HG02798 (cell line): Measurements from ENCODE around the gene DCAF6.
A peak's percentile ranks its signal among the peaks of the same experiment; 100 is the strongest.
"Not testable (repeated sequence)": the region's sequence is repeated elsewhere in the genome, so short reads cannot be mapped to it uniquely, and the experiment has no call there.

Experiments used
- ATAC-seq: cut with Tn5 transposase; IDR thresholded peaks from one replicate; pipeline ENCODE4 v1.9.1; 2021; ENCODE audit warnings: mild to moderate bottlenecking; ENCODE audit not compliant: unreplicated experiment, poor library complexity

The DCAF6 gene

DNA sequence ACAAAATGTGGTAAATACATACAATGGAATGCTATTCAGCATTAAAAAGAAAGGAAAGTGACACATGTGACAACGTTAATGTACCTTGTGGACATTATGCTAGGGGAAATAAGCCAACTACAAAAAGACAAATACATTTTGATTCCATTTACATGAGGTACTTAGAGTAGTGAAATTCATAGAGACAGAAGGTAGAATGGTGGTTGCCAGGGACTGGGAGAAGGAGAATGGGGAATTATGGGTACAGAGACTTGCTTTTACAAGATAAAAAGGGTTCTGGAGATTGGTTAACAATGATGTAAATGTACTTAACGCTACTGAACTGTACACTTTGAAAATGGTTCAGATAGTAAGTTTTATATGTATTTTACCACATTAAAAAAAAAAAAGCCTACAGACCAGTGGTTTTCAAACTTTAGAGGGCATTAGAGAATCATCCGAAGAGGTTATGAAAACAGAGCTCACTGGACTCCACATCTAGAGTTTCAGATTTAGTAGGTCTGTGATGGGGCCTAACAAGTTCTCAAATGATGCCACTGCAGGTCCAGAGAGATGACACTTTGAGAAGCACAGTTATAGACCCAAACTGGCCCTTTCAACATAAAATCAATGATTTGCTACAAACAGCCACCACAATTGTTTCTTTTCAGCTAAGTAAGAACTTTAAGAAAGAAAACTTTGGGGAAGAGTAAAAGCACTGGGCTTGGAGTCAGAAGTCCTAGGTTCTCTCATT lies 13.0 kb upstream of the DCAF6 start:
- no peak for ATAC-seq

DNA sequence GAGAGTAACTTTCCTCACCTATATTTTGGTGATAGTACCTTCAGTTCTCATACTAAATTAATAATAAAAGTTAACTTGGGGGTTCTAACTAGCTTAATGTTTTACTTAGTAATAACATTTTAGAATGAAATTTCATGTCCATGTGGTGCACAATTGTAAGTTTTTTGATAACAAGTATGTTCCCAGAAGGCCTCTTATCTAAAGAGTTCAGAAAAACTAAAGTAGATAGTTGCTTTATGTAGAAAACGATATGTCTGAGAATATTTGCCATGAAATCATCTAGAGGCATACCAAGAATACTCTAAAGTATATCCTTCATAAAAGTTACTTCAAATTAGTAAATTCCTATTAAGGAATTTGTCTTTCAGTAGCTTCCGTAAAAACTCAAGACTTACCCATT lies 12.4 kb upstream of the DCAF6 start:
- ATAC-seq: no peak

DNA sequence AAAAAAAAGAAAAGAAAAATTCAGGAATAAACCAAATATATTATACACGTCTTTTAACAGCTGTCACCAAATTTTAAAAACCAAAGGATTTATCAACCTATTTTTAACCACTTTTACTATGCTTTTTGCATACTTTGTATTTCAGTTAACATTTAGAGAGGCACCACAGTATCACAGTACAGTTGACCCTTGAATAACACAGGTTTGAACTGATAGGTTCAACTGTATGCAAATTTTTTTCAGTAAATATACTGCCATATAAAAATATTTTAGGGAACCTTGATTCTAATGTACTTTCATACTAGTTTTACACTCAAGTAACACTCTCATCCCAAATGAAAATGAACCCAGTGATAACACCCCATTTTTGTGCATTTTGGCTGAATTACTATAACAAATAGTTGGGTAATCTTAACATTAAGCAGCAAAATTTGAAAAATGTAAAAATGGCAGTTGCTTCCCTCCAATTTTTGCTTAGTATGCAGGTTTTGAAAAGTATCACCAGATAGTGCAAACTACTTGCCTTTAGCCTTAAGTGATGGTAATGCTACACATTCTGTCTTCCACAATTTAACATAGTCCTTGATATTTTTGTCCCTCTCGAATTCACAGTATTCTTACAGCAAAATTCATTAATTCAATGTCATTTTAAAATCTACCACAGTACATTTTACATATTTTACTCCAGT lies 11.8 kb upstream of the DCAF6 start:
- no peak for ATAC-seq

DNA sequence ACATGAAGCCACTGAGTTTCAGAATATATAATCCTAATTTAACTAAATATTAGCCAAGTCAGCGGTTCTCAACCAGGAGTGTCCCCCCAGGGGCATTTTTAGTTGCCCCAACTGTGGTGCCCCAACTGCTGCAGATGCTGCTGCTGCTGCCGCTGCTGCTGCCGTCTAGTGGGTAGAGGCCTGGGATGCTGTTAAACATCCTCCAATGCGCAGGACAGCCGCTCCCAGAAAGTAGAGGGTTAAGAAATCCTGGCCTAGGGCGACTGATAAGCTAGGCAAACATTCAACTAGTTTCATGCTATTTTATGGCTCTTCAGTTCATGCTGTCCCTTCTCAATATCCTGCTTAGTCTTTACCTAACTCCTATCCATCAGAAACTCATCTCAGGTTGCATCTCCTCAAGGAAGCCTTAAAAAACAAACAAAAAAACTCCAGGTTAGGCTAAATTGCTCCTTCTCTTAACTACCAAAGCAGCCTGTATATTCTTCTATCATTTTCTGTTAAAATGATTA lies 9.9 kb upstream of the DCAF6 start:
- ATAC-seq: no peak

DNA sequence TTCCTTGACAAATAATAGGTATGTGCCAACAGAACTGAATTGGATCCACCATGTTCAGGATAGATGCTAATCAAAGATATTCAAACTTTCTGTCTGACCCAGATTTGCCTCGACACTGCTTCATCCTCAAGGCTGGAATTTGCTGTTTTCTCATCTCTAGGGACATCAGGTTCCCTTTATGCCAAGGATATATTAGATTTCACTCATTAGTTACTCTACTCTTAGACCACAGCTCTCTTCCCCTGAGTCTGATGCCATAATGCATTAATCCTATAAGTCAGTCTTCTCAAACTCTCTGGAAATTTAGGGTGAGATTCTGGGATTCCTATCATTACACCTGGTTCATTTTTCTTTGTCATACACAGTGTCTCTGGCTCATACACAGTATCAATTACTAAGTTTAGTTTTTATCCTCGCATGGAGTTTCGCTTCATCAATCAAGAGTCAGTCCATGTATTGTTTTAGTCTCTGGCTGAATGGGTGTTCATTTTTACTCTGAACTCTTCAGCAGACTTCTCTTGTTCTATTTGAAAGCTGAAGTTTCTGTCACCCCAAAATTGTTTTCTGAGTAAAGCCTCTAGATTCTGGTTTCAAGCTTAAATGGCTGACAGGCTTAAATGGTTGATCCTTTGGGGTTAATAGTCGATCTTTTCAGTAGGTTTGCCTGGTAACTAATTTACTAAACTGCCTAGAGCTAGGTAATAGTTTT lies 9.3 kb upstream of the DCAF6 start:
- ATAC-seq: peak; percentile 53

DNA sequence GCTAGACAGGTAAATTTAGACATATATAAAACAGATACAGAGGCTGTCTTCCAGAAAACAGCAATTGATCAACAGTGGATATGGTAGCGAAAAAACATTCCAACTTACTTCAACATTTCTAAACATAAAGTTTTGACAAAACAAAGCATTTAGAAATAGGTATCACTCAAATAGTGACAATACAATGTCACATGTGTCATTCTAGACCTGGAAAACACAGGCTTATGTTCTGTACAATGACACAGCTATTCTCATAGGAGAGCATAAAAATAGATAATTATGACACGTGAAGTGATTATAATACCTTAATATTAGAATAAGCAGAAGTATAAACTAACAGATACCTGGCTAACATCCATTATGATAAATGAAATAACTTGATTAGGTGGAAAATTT lies 8.0 kb upstream of the DCAF6 start:
- no peak for ATAC-seq

DNA sequence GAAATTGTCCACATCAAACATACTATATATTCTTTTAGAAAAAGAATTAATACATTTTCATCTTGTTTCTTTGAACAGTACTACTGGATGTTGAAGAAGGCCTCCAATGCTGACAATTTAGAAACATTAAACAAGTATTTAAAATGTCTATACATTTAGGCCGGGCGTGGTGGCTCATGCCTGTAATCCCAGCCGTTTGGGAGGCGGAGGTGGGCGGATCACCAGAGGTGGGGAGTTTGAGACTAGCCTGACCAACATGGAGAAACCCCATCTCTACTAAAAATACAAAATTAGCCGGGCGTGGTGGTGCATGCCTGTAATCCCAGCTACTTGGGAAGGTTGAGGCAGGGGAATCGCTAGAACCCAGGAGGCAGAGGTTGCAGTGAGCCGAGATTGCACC lies 7.6 kb upstream of the DCAF6 start:
- not testable (repeated sequence) for ATAC-seq

DNA sequence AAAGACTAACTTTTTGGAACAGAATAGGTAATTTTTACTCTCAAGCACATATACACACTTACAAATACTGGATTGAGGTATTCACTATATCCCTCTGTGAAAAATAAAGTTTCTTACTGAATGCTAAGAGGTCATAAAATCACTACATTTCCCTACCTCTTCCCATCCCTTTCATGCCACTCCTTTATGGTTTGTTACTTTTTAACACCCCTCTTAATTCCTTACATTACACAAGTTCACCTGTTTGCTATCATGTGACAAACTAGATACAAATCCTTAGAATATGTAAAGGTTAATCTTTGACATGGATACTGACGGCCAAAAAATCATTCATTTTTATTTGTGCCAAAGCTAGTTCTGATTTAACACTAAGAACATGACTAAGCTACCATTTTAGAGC lies 6.8 kb upstream of the DCAF6 start:
- ATAC-seq: no peak

DNA sequence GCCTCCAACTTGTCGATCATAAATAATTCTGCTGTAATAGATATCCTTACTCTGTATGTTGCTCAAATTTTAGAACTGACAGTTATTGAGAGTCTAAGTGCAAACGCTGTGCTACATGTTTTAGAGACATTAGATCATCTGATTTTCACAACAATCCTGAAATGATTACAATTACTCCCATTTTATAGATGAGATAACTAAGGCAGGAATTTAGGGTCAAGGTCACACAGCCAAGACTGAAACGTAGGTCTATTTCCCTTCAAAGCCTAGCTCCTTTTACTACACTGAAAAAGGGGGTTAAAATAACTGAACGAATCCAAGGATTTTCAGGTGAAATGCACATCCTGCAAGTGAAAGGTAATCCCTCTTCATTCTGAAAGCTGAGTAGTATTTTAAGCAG lies 2.7 kb upstream of the DCAF6 start:
- no peak for ATAC-seq

DNA sequence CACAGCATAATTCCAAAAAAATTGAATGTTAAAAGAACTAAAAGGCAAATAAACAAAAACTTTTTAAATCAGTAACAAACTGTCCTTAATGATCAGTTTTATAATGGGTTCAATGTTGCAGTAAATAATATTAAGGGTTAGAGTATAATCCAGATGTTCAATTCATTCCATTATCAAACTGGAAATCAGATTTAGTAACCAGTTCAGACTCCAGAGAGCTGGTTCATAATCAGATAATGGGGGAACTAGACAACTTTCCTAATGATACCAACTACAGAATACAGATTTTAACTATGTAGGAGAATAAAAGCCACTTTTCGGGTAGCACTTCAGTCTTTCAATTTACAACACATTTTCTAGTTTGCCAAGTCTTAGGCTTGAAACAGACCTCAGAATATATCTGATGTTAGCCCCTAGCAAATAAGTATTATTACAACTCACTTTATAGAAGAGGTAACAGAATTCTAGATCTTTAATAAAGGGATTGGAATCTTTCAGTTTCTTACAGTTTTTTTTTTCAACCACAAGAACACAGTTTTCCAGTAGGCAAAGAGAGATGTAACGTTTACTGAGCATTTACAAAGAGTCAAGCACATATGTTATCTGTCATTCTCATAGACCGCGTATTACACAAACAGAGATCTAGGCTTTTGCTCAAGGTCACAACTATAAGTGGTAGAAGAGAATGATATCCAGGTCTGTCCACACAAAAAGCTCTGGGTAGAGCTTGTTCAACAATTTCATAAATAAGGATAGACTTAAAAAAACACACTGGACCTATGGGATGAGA lies 1.9 kb upstream of the DCAF6 start:
- no peak for ATAC-seq

DNA sequence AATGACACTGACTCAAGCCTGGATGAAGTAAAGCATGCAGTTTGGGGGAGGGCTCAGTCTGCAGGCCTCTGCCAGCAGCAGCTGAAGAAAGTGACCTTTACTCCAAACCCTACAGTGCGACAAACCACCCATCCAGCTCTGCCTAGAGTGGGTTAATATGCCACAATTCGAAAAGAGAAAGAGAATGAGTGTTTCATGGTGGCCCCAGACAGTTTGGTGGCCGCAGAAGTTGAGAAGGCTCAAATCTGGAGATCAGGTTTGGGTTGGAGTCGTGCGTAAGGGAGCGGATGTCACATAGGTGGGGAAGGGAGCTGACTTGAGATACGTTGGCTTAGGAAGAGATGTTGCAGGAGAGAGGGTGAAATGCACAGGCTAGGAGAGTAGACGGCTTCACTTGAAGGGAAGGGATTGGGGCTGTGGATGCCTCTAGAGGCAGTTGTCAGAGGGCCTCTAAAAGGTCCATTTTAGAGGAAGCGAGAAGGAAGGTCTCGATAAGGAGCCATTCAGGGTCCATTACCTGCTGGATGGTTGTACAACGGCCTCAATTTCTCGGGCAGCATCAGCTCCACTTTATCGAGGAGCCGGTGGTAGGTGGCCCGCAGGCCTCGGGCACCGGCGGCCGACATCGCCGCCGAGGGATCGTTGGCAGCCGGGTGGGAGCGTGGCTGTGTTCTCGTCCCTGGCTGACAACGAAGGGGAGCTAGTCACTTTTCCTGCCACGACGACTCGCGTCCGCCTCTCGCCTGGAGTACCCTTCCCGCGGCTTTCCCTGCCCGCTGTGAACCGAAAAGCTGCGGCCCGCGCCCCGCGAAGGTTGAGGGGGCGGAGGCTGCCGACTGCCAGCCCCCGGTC lies 1.0 kb upstream of the DCAF6 start:
- ATAC-seq: peak; percentile 8

DNA sequence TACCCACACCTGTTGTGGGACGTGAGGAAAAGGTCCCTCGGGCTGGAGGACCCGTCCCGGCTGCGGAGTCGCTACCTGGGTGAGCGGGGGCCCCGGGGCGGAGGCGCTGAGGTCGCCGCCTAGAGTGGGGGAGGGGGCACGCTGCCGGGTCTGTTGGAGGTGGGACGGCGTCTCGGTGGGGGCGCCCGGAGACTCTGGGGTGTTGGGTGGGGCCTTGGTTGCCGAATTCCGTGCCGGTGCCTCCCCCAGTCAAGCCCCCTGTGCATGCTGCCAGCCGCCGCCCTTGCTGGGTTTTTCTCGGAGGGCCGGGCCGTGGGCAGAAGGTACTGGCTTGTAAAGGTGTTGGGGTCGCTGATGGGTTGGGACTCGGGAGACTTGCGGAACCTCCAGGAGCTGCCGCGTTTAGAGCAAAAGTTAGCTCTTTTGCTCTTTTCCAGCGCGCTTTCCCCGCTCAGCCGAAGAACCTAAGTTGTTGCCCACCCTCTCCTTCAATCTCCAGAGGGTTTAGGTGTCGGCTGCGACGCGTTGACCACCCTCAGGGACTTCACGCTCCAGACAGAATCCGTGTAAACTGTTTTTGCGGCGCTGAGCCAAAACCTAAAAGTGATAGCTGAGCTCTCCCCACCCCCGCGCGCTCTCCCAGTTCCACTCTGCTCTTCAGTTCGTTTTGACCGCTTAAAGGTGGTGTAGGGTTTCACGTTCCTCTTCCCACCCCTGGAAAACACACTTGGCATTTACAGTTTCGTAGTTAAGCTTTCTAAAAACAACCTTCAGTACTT lies 636 bp downstream of the DCAF6 start, which contains the start of gene MPC2:
MPC2 (minus strand) TSS at position 143 of the 779 bp plus-strand sequence. CDS start 1,231 bp downstream, outside the sequence.
- ATAC-seq: peak; percentile 14

DNA sequence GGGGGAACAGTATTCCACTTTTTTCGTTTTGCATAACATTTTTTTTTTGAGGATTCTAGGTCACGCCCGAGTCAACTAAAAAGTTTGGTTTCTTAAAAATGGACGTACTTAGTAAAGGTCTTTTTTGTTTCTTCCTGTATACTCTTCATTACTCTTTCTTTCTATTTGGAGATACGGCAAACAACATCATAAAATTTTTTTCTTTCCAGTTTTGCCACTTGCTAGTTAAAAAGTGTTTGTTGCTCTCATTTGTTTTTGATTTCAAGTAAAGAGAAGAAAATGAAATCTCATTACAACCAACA lies 1.2 kb downstream of the DCAF6 start:
- ATAC-seq: no peak

DNA sequence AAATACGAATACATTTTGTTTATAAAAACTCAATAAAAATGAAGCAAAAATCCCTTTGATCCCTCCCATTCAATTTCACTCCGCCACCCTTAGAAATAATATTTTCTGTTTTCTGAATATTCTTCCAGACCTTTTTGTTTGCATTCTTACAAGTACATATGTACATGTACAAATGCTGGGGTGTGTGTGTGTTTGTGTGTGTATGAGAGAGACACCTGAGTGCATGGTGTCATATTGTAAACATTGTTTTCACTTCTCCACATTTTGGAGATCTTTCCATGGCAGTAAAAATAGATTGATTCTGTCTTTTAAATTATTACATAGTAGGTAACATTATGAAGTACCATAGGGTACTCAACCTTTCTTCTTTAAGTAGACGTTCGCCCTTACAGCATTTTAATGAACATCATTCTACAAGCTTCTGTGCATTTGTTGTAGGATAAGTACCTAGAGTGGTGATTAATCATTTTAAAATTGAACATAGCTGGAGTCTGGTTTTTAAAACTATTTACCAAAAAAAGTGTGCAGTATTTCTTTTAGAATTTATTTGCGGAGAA lies 1.7 kb downstream of the DCAF6 start:
- no peak for ATAC-seq

DNA sequence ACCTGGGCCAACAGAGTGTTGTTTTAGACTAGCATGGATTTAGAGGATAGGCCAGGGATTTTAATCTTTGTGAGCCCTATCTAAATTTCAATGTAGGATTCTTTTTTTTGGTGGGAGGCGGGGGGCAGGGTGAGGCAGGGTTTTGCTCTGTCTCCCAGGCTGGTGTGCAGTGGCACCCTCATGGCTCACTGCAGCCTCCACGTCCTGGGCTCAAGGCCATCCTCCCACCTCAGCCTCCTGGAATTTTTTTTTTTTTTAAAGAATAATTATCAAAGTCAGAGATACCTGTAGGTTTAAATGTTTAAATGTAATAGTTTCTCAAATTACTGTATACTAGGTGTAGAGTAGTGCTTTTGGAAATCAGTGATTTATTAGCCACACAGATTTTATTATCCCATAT lies 3.8 kb downstream of the DCAF6 start:
- no peak for ATAC-seq

DNA sequence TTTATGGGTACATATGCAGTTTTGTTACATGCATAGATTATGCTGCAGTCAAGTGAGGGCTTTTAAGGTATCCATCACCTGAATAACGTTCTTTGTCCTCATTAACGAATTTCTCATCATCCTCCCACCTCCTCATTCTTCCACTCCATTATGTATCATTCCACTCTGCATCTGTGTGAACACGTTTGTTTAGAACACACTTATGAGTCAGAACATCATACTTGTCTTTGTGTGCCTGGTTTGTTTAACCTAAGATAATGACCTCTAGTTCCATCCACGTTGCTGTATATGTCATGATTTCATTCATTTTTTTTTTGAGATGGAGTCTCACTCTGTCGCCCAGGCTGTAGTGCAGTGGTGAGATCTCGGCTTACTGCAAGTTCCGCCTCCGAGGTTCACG lies 7.1 kb downstream of the DCAF6 start:
- no peak for ATAC-seq

DNA sequence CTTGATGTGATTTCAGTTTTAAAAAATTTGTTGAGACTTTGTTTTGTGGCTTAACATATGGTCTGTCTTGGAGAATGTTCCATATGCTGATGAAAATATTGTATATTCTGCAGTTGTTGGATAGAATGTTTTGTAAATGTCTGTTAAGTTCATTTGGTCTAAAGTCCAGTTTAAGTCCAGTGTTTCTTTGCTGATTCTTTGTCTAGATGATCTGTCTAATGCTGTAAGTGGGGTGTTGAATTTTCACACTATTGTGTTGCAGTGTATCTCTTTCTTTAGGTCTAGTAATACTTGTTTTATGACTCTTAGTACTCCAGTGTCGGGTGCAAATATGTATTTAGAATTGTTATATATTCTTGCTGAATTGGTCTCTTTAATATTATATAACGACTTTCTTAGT lies 11.2 kb downstream of the DCAF6 start:
- ATAC-seq: no peak

DNA sequence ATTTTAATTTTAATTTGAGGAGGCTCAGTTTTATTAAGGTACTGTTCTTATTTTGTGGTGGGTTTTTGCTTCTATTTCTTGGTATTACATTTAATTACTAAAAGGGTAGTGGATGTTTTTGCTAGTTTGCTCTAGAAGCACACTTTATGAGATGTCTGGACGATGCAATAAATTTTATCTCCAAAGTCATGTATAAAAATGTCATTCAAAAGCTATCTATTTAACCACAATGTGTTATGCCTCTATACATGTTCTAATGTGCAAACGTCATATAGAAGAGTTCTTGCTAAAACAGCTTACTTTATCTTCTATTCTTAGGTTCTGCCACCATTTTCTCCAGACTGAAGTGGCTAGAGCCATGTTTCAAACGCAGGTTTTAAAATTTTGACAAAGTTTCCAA lies 13.3 kb downstream of the DCAF6 start:
- no peak for ATAC-seq

DNA sequence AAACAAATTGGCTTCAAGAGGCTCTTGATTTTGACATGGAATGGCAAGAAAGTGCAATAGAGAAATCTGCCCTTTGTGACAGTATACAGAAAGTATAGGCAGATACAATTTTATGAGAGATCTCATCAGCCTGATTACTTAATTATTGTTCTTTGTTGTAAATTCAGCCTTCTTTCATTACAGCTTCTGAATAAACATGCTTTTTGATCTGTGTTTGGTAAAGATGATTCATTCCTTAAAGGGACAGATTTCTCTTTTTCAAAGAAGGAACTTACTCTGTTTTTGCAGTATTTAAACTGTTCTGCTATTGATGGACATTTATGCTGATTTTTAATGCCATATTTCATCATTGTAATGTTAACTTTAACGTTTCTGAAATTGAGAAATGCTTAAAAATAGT lies 14.1 kb downstream of the DCAF6 start:
- ATAC-seq: no peak
